Measurements from ENCODE around the gene CCND1.

The CCND1 gene

GRCh38 chr11:69649576-69649900, 8.6 kb downstream of the CCND1 start:
- DNase-seq (no peak), ATAC-seq (replicated peaks) (no peak)
- no peaks in the 10 kb centered on the region for H3K9me3 Mint-ChIP-seq
- peaks cover 5 to 7% of the 10 kb centered on the region in 2 donors for H3K4me1 Mint-ChIP-seq
- H3K4me3 Mint-ChIP-seq: no peak overlapping the region
- H3K27ac Mint-ChIP-seq: no peak overlapping the region
- peaks cover 15 to 37% of the 10 kb centered on the region in 2 donors for H3K36me3 Mint-ChIP-seq
- no peaks in the 10 kb centered on the region for H3K27me3 Mint-ChIP-seq

DNA sequence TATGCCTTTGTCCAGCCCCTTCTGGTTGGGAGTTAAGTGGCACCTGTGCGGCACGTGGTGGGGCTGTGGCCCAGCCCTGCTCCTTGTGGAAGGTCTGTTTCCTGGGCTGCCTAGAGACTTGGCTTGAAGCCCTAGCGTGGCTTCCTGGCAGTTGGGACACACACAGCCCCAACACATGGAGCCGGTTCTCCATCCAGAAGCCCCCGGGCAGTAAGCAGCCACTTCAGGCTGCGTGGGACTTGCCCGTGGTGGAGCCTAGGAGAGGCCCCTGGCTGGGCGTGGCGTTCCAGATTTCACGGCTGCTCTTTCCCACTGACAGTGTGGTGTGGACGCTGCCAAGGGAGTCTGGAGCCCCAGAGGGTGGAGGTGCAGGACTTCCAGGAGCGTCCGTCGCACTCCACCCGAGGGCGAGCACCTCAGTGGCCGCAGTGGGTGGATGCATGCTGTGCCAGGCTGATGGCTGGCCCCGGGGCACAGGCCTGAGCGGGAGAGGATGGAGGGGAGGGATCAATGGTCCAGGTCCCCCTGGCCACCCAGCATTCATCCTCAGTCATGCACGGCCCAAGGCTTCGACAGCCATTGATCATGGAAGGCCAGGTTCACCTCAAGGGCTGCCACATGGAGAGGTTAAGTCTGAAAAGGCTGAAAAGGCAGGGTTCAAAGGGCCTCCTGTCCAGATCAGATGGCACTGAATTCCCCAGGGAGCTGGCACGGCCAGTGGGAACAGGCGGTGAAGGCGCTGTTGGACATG, 9.3 kb downstream of the CCND1 start:
- H3K4me3 Mint-ChIP-seq: no peak overlapping the region
- H3K36me3 Mint-ChIP-seq: peaks cover 15 to 42% of the 10 kb centered on the region in 2 donors
- peaks cover 5 to 7% of the 10 kb centered on the region in 2 donors for H3K4me1 Mint-ChIP-seq
- no peaks in the 10 kb centered on the region for H3K9me3 Mint-ChIP-seq
- no peaks in the 10 kb centered on the region for H3K27me3 Mint-ChIP-seq
- no peak overlapping the region for H3K27ac Mint-ChIP-seq
- ATAC-seq (replicated peaks) (no peak), DNase-seq (no peak)

DNA sequence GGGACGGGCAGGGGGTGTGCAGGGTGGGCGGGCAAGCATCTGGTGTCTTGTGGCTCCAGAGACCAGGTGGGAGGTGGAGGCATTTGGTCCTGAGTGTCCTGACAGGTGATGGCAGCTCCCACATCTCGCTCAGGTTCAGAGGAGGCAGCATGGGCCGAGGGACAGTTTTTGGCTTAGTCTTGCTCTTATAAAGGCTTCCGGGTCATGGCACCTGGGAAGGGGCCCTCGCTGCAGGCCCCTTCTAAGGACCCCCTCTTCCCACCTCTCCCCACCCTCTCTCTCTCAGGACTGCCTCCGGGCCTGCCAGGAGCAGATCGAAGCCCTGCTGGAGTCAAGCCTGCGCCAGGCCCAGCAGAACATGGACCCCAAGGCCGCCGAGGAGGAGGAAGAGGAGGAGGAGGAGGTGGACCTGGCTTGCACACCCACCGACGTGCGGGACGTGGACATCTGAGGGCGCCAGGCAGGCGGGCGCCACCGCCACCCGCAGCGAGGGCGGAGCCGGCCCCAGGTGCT, 9.9 kb downstream of the CCND1 start:
- Mint-ChIP-seq H3K36me3 (peaks cover 13 to 38% of the 10 kb centered on the region in 2 donors), H3K4me1 (peaks cover 5 to 7% of the 10 kb centered on the region in 2 donors), H3K27me3 (no peaks in the 10 kb centered on the region), H3K27ac (no peak overlapping the region), H3K4me3 (no peak overlapping the region), H3K9me3 (no peaks in the 10 kb centered on the region)
- DNase-seq (no peak), ATAC-seq (replicated peaks) (no peak)

- ATAC-seq (replicated peaks) (no peak), DNase-seq (no peak)
- no peaks in the 10 kb centered on the region for H3K27me3 Mint-ChIP-seq
- no peaks in the 10 kb centered on the region for H3K9me3 Mint-ChIP-seq
- no peak overlapping the region for H3K4me3 Mint-ChIP-seq
- H3K4me1 Mint-ChIP-seq: peaks cover 5 to 10% of the 10 kb centered on the region in 2 donors
- H3K36me3 Mint-ChIP-seq: peaks cover 15 to 38% of the 10 kb centered on the region in 2 donors
- no peak overlapping the region for H3K27ac Mint-ChIP-seq
Measured at GRCh38 chr11:69651834-69652620, 11.1 kb downstream of the CCND1 start.

- H3K36me3 Mint-ChIP-seq: peaks cover 12 to 34% of the 10 kb centered on the region in 2 donors
- no peak overlapping the region for H3K4me3 Mint-ChIP-seq
- DNase-seq: no peak
- H3K4me1 Mint-ChIP-seq: peaks cover under 1 to 11% of the 10 kb centered on the region in 2 donors
- no peak for ATAC-seq (replicated peaks)
- H3K27ac Mint-ChIP-seq: no peak overlapping the region
- H3K27me3 Mint-ChIP-seq: no peaks in the 10 kb centered on the region
- no peaks in the 10 kb centered on the region for H3K9me3 Mint-ChIP-seq
Measured at GRCh38 chr11:69652999-69653398, 12.0 kb downstream of the CCND1 start.

GRCh38 chr11:69653406-69653960, 12.5 kb downstream of the CCND1 start:
- no peaks in the 10 kb centered on the region for H3K27me3 Mint-ChIP-seq
- ATAC-seq (replicated peaks): no peak
- no peak overlapping the region for H3K27ac Mint-ChIP-seq
- no peaks in the 10 kb centered on the region for H3K9me3 Mint-ChIP-seq
- DNase-seq: no peak
- no peak overlapping the region for H3K4me3 Mint-ChIP-seq
- H3K36me3 Mint-ChIP-seq: peaks cover 12 to 33% of the 10 kb centered on the region in 2 donors
- peaks cover 0 to 8% of the 10 kb centered on the region in 2 donors for H3K4me1 Mint-ChIP-seq

DNA sequence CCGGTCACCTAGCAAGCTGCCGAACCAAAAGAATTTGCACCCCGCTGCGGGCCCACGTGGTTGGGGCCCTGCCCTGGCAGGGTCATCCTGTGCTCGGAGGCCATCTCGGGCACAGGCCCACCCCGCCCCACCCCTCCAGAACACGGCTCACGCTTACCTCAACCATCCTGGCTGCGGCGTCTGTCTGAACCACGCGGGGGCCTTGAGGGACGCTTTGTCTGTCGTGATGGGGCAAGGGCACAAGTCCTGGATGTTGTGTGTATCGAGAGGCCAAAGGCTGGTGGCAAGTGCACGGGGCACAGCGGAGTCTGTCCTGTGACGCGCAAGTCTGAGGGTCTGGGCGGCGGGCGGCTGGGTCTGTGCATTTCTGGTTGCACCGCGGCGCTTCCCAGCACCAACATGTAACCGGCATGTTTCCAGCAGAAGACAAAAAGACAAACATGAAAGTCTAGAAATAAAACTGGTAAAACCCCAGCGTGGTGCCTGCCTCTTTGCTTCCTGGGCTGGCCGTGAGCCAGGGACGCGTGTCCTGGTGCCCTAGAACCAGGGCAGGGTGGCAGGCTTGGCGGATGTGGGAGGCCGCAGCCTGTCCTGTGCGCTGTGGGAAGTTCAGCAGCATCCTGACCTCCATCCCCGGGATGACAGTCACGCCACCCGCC, 13.2 kb downstream of the CCND1 start:
- H3K4me3 Mint-ChIP-seq: no peak overlapping the region
- H3K27me3 Mint-ChIP-seq: no peaks in the 10 kb centered on the region

DNA sequence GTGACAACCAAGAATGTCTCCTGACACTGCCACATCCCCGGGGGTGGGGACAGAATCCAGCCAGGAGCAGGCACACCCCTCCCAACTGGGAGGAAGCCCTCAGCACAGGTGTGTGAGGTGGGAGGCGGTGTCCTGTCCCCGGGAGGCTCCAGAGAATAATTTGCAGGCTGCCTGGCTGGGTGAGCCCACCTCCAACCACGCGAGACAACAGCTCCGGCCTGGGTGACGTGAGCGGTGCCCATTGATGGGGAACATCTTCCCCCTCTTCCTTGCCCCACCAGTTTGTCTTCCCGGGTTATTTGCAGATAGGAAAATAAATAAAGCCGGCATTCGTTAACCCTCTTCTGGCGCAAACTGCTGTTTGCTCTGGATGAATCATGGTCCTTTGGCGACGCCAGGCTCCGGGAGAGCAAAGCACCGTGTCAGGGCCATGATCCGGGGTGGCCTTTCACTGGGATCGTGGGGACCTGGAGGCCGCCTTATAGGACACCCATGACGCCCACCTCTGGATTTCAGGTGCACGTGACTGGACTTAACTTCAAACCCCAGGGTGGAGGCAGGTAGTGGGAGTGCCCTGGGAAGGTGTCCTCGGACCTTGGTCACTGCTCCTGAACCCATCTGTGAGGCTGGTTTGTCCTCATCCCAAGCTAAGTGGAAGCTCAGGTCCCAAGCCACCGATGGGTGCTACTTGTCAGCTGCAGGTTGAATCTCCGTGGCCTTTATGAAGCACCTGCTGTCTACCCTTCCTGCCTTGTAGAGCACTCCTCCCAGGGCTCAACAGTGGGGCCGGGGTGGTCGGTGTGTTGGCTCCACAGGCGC, 13.9 kb downstream of the CCND1 start:
- no peak for ATAC-seq (replicated peaks)
- Mint-ChIP-seq H3K9me3 (no peaks in the 10 kb centered on the region), H3K27ac (no peak overlapping the region), H3K4me3 (no peak overlapping the region), H3K4me1 (peaks cover 0 to 8% of the 10 kb centered on the region in 2 donors), H3K27me3 (no peaks in the 10 kb centered on the region), H3K36me3 (peaks cover 10 to 27% of the 10 kb centered on the region in 2 donors)
- DNase-seq: no peak

More for the DNA sequence above, 13.2 kb downstream of the CCND1 start:
- no peak for ATAC-seq (replicated peaks)
- peaks cover 12 to 31% of the 10 kb centered on the region in 2 donors for H3K36me3 Mint-ChIP-seq
- no peak overlapping the region for H3K27ac Mint-ChIP-seq
- DNase-seq: no peak
- H3K9me3 Mint-ChIP-seq: no peaks in the 10 kb centered on the region
- peaks cover 0 to 8% of the 10 kb centered on the region in 2 donors for H3K4me1 Mint-ChIP-seq

DNA sequence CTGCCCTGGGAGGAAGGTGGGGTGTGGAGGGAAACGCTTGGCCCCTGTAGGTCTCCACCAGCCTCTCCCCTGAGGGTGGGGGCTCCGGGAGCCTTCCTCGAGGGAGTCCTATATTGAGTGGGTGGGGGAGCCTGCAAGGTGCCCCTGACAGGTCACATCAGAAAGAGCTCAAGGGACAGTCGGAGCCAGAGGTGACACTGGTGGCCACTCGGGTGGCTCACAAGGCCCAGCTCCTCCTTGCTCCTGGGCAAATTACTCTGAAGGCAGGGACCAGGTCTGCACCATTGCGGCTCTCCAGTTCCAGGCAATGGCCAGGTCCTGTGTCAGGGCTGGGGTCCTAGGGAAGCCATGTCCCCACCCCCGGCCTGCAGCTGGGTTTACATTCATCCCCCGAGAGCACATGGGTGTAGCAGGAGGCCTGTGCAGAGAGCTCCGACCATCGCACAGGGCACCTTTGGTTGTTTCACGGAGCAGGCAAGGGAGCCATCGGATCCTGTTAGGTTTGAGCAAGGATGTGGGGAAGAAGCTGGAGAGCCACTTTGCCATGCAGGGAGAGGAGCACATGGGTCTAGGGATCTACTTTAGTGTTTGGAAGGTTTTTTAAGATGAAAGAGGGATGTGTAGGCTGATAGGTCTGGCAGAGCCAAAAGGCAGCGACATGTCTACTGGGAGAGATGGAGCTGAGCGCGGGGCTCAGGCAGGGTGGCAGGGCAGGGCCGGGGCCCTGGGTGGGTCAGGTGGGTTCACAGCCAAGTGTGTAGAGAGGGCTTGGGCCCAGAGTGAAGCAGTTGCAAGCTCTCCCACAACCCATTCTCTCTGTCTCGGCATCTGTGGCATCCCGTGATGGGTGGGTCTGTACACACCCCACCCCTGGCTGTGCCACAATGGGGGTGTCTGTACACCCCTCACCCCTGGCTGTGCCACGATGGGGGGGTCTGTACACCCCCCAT, 14.8 kb downstream of the CCND1 start:
- H3K4me3 Mint-ChIP-seq: no peak overlapping the region
- no peak for ATAC-seq (replicated peaks)

GRCh38 chr11:69656536-69657455, 15.8 kb downstream of the CCND1 start:
- H3K36me3 Mint-ChIP-seq: peaks cover 6 to 30% of the 10 kb centered on the region in 2 donors
- no peak for ATAC-seq (replicated peaks)
- no peak overlapping the region for H3K27ac Mint-ChIP-seq
- no peak for DNase-seq
- H3K9me3 Mint-ChIP-seq: no peaks in the 10 kb centered on the region
- H3K4me1 Mint-ChIP-seq: peaks cover 0 to 8% of the 10 kb centered on the region in 2 donors
- no peaks in the 10 kb centered on the region for H3K27me3 Mint-ChIP-seq
- no peak overlapping the region for H3K4me3 Mint-ChIP-seq

More for the DNA sequence above, 14.8 kb downstream of the CCND1 start:
- DNase-seq: no peak
- no peaks in the 10 kb centered on the region for H3K9me3 Mint-ChIP-seq
- H3K27me3 Mint-ChIP-seq: no peaks in the 10 kb centered on the region
- H3K27ac Mint-ChIP-seq: no peak overlapping the region
- H3K4me1 Mint-ChIP-seq: peaks cover 0 to 8% of the 10 kb centered on the region in 2 donors
- peaks cover 6 to 30% of the 10 kb centered on the region in 2 donors for H3K36me3 Mint-ChIP-seq

DNA sequence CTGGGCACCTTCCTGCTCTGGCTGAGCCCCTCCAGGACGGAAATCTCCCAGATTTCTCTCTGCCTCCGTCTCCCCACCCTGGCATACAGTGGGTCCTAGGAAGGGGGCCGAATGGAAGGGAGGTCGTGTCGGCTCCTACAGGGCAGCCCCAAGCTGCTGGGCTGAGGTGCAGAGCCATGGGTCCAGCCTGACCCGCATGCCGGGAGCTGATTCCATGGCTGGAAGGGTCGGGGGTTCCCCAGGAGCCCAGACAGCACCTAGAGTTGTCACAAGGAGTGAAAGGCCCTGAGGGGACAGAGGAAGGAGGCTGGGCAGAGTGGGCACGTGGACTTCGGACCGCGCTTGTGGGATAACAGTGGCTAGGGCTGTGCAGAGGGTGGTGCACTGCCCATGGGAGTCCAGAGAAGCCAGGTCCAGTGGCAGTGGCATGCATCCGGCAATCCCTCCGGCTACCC, 16.5 kb downstream of the CCND1 start:
- Mint-ChIP-seq H3K4me3 (no peak overlapping the region), H3K9me3 (no peaks in the 10 kb centered on the region), H3K36me3 (peaks cover 6 to 26% of the 10 kb centered on the region in 2 donors), H3K4me1 (peaks cover 0 to 12% of the 10 kb centered on the region in 2 donors), H3K27me3 (no peaks in the 10 kb centered on the region), H3K27ac (no peak overlapping the region)
- DNase-seq (no peak), ATAC-seq (replicated peaks) (no peak)
